ENCODE data around the gene TMEM92. TPM values are rescaled to one million over a fixed set of nuclear protein-coding genes. Genes with fewer than 3 reads are reported as not detected.

Gene TMEM92
- total RNA-seq, 1 experiment from 2014 or later: 6.6 TPM

GRCh38 chr17:50263331-50264262 lies 10.7 kb upstream of the TMEM92 start:
- no TSS peak for BruUV-seq (replicated peaks)
- no peak for TF ChIP-seq POLR2A (IDR thresholded peaks at IDR 0.05; ENCODE audit: borderline replicate concordance, extremely low read depth, insufficient read depth, insufficient read length)
- no peak for TF ChIP-seq EZH2 (IDR thresholded peaks at IDR 0.05)
- TF ChIP-seq CEBPB (IDR thresholded peaks at IDR 0.05; ENCODE audit: low read depth): no peak
- TF ChIP-seq TCF7L2 (IDR thresholded peaks at IDR 0.05; ENCODE audit: borderline replicate concordance, extremely low read depth, insufficient read depth, insufficient read length): no peak
- TF ChIP-seq JUND (IDR thresholded peaks at IDR 0.05): no peak
- TF ChIP-seq YY1 (IDR thresholded peaks at IDR 0.05; ENCODE audit: extremely low read depth, insufficient replicate concordance, low read depth, low read length): no peak
- TF ChIP-seq ZNF274 (IDR thresholded peaks at IDR 0.05; ENCODE audit: low read depth, low read length): no peak
- TF ChIP-seq, protein P1, sequence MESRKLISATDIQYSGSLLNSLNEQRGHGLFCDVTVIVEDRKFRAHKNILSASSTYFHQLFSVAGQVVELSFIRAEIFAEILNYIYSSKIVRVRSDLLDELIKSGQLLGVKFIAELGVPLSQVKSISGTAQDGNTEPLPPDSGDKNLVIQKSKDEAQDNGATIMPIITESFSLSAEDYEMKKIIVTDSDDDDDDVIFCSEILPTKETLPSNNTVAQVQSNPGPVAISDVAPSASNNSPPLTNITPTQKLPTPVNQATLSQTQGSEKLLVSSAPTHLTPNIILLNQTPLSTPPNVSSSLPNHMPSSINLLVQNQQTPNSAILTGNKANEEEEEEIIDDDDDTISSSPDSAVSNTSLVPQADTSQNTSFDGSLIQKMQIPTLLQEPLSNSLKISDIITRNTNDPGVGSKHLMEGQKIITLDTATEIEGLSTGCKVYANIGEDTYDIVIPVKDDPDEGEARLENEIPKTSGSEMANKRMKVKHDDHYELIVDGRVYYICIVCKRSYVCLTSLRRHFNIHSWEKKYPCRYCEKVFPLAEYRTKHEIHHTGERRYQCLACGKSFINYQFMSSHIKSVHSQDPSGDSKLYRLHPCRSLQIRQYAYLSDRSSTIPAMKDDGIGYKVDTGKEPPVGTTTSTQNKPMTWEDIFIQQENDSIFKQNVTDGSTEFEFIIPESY (IDR thresholded peaks at IDR 0.05; ENCODE audit: extremely low read depth, insufficient replicate concordance, low read length): no peak
- TF ChIP-seq SP1 (IDR thresholded peaks at IDR 0.05; ENCODE audit: low read depth): no peak
- no peak for TF ChIP-seq CTCF (IDR thresholded peaks at IDR 0.05 in 2 of 3, conservative IDR thresholded peaks at IDR 0.05 in 1 of 3; ENCODE audit: borderline replicate concordance in 1 of 3, insufficient read depth in 1 of 3, low read depth in 2 of 3, low read length in 2 of 3)
- no peak for TF ChIP-seq ELF1 (IDR thresholded peaks at IDR 0.05; ENCODE audit: borderline replicate concordance, low read depth)
- TF ChIP-seq, protein P2, sequence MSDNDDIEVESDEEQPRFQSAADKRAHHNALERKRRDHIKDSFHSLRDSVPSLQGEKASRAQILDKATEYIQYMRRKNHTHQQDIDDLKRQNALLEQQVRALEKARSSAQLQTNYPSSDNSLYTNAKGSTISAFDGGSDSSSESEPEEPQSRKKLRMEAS (IDR thresholded peaks at IDR 0.05): no peak
- TF ChIP-seq POLR2AphosphoS5 (IDR thresholded peaks at IDR 0.05; ENCODE audit: low read depth, low read length): no peak
- no peak for TF ChIP-seq EGR1 (IDR thresholded peaks at IDR 0.05; ENCODE audit: low read depth)
- no peak for TF ChIP-seq SIN3A (IDR thresholded peaks at IDR 0.05; ENCODE audit: low read depth)
- TF ChIP-seq FOSL1 (IDR thresholded peaks at IDR 0.05; ENCODE audit: low read depth): no peak
- no peak overlapping the region for H3K9ac ChIP-seq (ENCODE audit: low read length)
- no peak overlapping the region for H2AFZ ChIP-seq (ENCODE audit: low read depth, low read length, poor library complexity, severe bottlenecking)
- peaks cover 20 to 25% of the 10 kb centered on the region in 2 experiments for H3K4me1 ChIP-seq (ENCODE audit: control insufficient read depth in 1 of 2, insufficient read depth in 2 of 2, low read length in 2 of 2)
- H3K27ac ChIP-seq (ENCODE audit: low read depth, low read length): no peak overlapping the region
- no peaks in the 10 kb centered on the region for H3K9me3 ChIP-seq (ENCODE audit: control insufficient read depth in 1 of 2, insufficient read depth in 1 of 2, low read depth in 1 of 2, low read length in 2 of 2)
- no peak overlapping the region for H3K4me3 ChIP-seq (replicated peaks in 1 of 2; ENCODE audit: low read depth in 1 of 2, low read length in 2 of 2)
- ChIA-PET CTCF (interaction anchor here (1.0 to 1.9 kb wide), 2 partner anchors 9 to 11 kb away, joined by 5 to 8 read pairs; partner anchors contain the start of gene TMEM92), POLR2A (interaction anchor here (0.5 kb wide), 1 partner anchor 208 kb away, joined by 4 read pairs; the partner anchor contains the start of gene ITGA3), RAD21 (ENCODE audit: low non-redundant PET in 1 of 2, low total read pairs in 2 of 2, uncharacterized antibody in 2 of 2, unreplicated experiment in 2 of 2) (no interaction called here)
- intact Hi-C loops (cut with micrococcal nuclease): no loop called here
- no peaks in the 10 kb centered on the region for H3K79me2 ChIP-seq (ENCODE audit: insufficient read depth, low read length)
- DNase-seq (ENCODE audit: low read depth, low spot score) (no peak), ATAC-seq (no peak)
- no peaks in the 10 kb centered on the region for H3K27me3 ChIP-seq (ENCODE audit: insufficient read depth, low read length)
- H4K20me1 ChIP-seq (ENCODE audit: insufficient read depth): no peaks in the 10 kb centered on the region
- no peaks in the 10 kb centered on the region for H3K36me3 ChIP-seq (ENCODE audit: control insufficient read depth in 1 of 2, insufficient read depth in 2 of 2, low read length in 2 of 2)
- H3K4me2 ChIP-seq (ENCODE audit: low read length): no peak overlapping the region
- no peaks in the 10 kb centered on the region for H3K9me2 ChIP-seq (ENCODE audit: insufficient read depth)
